Fibroblast of lung (primary cell): ENCODE measurements around the gene RPS15. TPM values are rescaled to one million over a fixed set of nuclear protein-coding genes. Genes with fewer than 3 reads are reported as not detected.

ENCODE experiments used
- DNase-seq, 2 donors: peaks; one replicate each; pipeline versions ENCODE4 v3.0.0 to v3.0.0-alpha.2; 2010; ENCODE audit warnings: low read depth in 2 of 2
- H2AFZ ChIP-seq: 2 replicates; pipeline ENCODE4 v1.5.1; 2012; ENCODE audit warnings: low read length, control low read depth, inconsistent platforms
- H3K27ac ChIP-seq: 2 replicates; pipeline ENCODE4 v1.5.1; 2011; ENCODE audit warnings: low read length, control low read depth; ENCODE audit not compliant: insufficient read depth
- H3K27me3 ChIP-seq: 2 replicates; pipeline ENCODE4 v1.5.1; 2011; ENCODE audit warnings: mild to moderate bottlenecking, low read length; ENCODE audit not compliant: control insufficient read depth, insufficient read depth
- H3K36me3 ChIP-seq: 2 replicates; pipeline ENCODE4 v1.5.1; 2011; ENCODE audit warnings: low read length; ENCODE audit not compliant: control insufficient read depth, insufficient read depth
- H3K4me1 ChIP-seq: 2 replicates; pipeline ENCODE4 v1.5.1; 2011; ENCODE audit warnings: low read length; ENCODE audit not compliant: control insufficient read depth, insufficient read depth; ENCODE audit errors: extremely low read depth
- H3K4me2 ChIP-seq: 2 replicates; pipeline ENCODE4 v1.5.1; 2011; ENCODE audit warnings: low read length, control low read depth; ENCODE audit not compliant: insufficient read depth; ENCODE audit errors: extremely low read depth
- H3K4me3 ChIP-seq, 4 experiments: fragments of 200-600 bp in 1 of 4; sonication (generic) in 1 of 4; replicated peaks in 1 of 4; 2 replicates each; pipeline ENCODE4 v1.5.1; 2011 to 2016; ENCODE audit warnings: low read length in 4 of 4, low read depth in 3 of 4, mild to moderate bottlenecking in 3 of 4, control low read depth in 2 of 4, inconsistent platforms in 1 of 4, mixed read lengths in 1 of 4; ENCODE audit not compliant: insufficient read depth in 1 of 4; ENCODE audit errors: control extremely low read depth in 1 of 4
- H3K79me2 ChIP-seq: 2 replicates; pipeline ENCODE4 v1.5.1; 2012; ENCODE audit warnings: mild to moderate bottlenecking, low read length, inconsistent platforms; ENCODE audit not compliant: control insufficient read depth, insufficient read depth
- H3K9ac ChIP-seq: 2 replicates; pipeline ENCODE4 v1.5.1; 2011; ENCODE audit warnings: mild to moderate bottlenecking, low read length, control low read depth; ENCODE audit not compliant: insufficient read depth
- H3K9me3 ChIP-seq: 2 replicates; pipeline ENCODE4 v1.5.1; 2012; ENCODE audit warnings: low read depth, low read length; ENCODE audit not compliant: control insufficient read depth, insufficient read depth
- H4K20me1 ChIP-seq: 2 replicates; pipeline ENCODE4 v1.5.1; 2011; ENCODE audit warnings: low read length; ENCODE audit not compliant: control insufficient read depth, insufficient read depth; ENCODE audit errors: extremely low read depth
- EZH2 ChIP-seq: IDR thresholded peaks from 2 replicates; pipeline ENCODE4 v1.5.1; 2012; ENCODE audit warnings: low read length, control low read depth, mild to moderate bottlenecking; ENCODE audit errors: missing control alignments
- polyA plus RNA-seq, 2 donors: library from polyadenylated mRNA; depleted of rRNA in 1 of 2; stranded (reverse) in 1 of 2; unstranded in 1 of 2; fragments of >200 nt; gene quantifications; 2 replicates each; pipeline ENCODE4 v1.2.1, GENCODE V29; 2011 to 2012; ENCODE audit warnings: missing spikeins in 1 of 2
- total RNA-seq: library from RNA; depleted of rRNA; stranded (reverse); fragments of >200 nt; gene quantifications from 2 replicates; pipeline ENCODE4 v1.2.1, GENCODE V29; 2014
- TF ChIP-seq, protein P1 (sequence below), 2 donors: IDR thresholded peaks in 1 of 2; conservative IDR thresholded peaks in 1 of 2; 1 replicate in 1 of 2; 2 replicates in 1 of 2; pipeline ENCODE4 v1.5.1; 2011 to 2012; ENCODE audit warnings: low read length in 2 of 2, control low read depth in 1 of 2, inconsistent platforms in 1 of 2, low read depth in 1 of 2, mild to moderate bottlenecking in 1 of 2

Gene RPS15
- total and polyA plus RNA-seq, 2 donors (not counting 1 experiment from before 2014, with no cell fraction given), result 369 to 878 TPM

GRCh38 chr19:1395194-1396018 is 42.8 kb upstream of the RPS15 start:
- H3K4me2 ChIP-seq, result no peak overlapping the region
- H3K79me2 ChIP-seq, result no peaks in the 10 kb centered on the region
- H3K4me1 ChIP-seq, result no peaks in the 10 kb centered on the region
- no peaks in the 10 kb centered on the region for H4K20me1 ChIP-seq
- H3K4me3 ChIP-seq, result no peak overlapping the region
- H3K27me3 ChIP-seq, result no peaks in the 10 kb centered on the region
- H3K9me3 ChIP-seq, result no peaks in the 10 kb centered on the region
- no peak for TF ChIP-seq EZH2
- TF ChIP-seq, protein P1, sequence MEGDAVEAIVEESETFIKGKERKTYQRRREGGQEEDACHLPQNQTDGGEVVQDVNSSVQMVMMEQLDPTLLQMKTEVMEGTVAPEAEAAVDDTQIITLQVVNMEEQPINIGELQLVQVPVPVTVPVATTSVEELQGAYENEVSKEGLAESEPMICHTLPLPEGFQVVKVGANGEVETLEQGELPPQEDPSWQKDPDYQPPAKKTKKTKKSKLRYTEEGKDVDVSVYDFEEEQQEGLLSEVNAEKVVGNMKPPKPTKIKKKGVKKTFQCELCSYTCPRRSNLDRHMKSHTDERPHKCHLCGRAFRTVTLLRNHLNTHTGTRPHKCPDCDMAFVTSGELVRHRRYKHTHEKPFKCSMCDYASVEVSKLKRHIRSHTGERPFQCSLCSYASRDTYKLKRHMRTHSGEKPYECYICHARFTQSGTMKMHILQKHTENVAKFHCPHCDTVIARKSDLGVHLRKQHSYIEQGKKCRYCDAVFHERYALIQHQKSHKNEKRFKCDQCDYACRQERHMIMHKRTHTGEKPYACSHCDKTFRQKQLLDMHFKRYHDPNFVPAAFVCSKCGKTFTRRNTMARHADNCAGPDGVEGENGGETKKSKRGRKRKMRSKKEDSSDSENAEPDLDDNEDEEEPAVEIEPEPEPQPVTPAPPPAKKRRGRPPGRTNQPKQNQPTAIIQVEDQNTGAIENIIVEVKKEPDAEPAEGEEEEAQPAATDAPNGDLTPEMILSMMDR (conservative IDR thresholded peaks at IDR 0.05 in 1 of 2, IDR thresholded peaks at IDR 0.05 in 1 of 2; ENCODE audit: low read depth in 1 of 2, low read length in 2 of 2), result no peak
- no peak overlapping the region for H3K27ac ChIP-seq
- H2AFZ ChIP-seq, result no peak overlapping the region
- H3K9ac ChIP-seq, result no peak overlapping the region
- H3K36me3 ChIP-seq, result peaks cover 3% of the 10 kb centered on the region
- DNase-seq, result no peak

DNA sequence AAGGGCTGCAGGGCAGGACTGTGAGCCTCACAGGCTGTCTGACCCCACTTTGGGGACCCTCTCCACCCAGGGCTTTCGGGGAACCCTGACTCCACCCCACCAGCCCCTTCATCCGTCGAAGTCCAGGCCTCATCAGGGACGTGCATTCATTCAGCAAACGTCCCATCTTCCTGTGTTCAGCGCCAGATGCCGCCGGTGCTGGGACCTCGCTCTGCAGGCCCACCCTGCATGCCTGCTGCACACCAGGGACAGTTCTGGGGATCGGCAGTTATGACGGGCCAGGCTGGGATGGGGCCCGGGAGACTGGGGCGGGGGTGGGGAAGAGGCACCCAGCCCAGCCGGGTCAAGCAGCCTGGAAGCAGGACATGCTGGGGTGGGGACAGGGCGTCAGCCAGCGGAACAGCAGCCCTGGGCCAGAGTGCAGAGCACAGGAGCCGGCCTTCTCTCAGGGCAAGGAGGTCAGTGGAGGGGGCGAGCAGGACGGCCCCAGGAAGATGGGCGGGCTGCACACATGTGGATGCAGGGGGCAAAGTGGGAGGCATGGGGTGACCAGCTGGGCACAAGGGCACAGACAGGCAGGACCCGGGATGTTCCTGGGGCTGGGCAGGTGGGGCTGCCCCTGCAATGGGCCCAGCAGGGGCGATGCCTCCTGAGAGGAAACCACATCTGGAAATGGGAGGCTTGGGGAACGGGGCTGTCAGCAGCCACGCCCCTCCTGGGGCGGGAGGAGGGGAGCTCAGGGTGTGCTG is 42.0 kb upstream of the RPS15 start:
- no peaks in the 10 kb centered on the region for H3K79me2 ChIP-seq
- H3K27me3 ChIP-seq, result no peaks in the 10 kb centered on the region
- H3K4me1 ChIP-seq, result no peaks in the 10 kb centered on the region
- no peaks in the 10 kb centered on the region for H3K36me3 ChIP-seq
- no peak for DNase-seq
- H3K27ac ChIP-seq, result no peak overlapping the region
- H3K4me3 ChIP-seq, result no peak overlapping the region
- H3K9ac ChIP-seq, result no peak overlapping the region
- H3K4me2 ChIP-seq, result no peak overlapping the region
- TF ChIP-seq, protein P1 (conservative IDR thresholded peaks at IDR 0.05 in 1 of 2, IDR thresholded peaks at IDR 0.05 in 1 of 2; ENCODE audit: low read depth in 1 of 2, low read length in 2 of 2), result no peak
- H3K9me3 ChIP-seq, result no peaks in the 10 kb centered on the region
- H4K20me1 ChIP-seq, result no peaks in the 10 kb centered on the region
- H2AFZ ChIP-seq, result no peak overlapping the region
